Mammary epithelial cell (primary cell): ENCODE results near the gene TOR3A.

ENCODE experiments used
- CTCF ChIP-seq, 2 donors: IDR thresholded peaks in 1 of 2; conservative IDR thresholded peaks in 1 of 2; 2 replicates each; pipeline ENCODE4 v1.5.1; 2011 to 2012; ENCODE audit warnings: inconsistent platforms in 2 of 2, low read length in 2 of 2, mild to moderate bottlenecking in 2 of 2, control low read depth in 1 of 2, low read depth in 1 of 2; ENCODE audit not compliant: insufficient read depth in 1 of 2; ENCODE audit errors: extremely low read depth in 1 of 2
- EZH2 ChIP-seq: IDR thresholded peaks from 2 replicates; pipeline ENCODE4 v1.6.1; 2012; ENCODE audit warnings: low read length, inconsistent platforms, borderline replicate concordance

GRCh38 chr1:179081687-179082332 lies at the start of gene TOR3A:
- TF ChIP-seq EZH2 (no peak), CTCF (conservative IDR thresholded peaks at IDR 0.05 in 1 of 2, IDR thresholded peaks at IDR 0.05 in 1 of 2; ENCODE audit: extremely low read depth in 1 of 2, insufficient read depth in 1 of 2, low read depth in 1 of 2, low read length in 2 of 2) (no peak)
